Astrocyte (in vitro differentiated cells and primary cell): ENCODE data around the gene CLEC11A. TPM values are rescaled to one million over a fixed set of nuclear protein-coding genes. Genes with fewer than 3 reads are reported as not detected.

ENCODE experiments used
- DNase-seq: peaks from one replicate; pipeline ENCODE4 v3.0.0-alpha.2; 2010; ENCODE audit warnings: low read depth
- FAIRE-seq: peaks from 2 replicates; lab custom pipeline; 2011; peaks lifted over from hg19 to GRCh38; lab: Jason Lieb, UNC
- H2AFZ ChIP-seq: 2 replicates; pipeline ENCODE4 v1.6.0; 2012; ENCODE audit warnings: low read depth, low read length, inconsistent platforms
- H3K27ac ChIP-seq: 2 replicates; pipeline ENCODE4 v1.5.1; 2011; ENCODE audit warnings: low read depth, low read length, inconsistent platforms
- H3K27me3 ChIP-seq: 2 replicates; pipeline ENCODE4 v1.6.0; 2011; ENCODE audit warnings: low read length, inconsistent platforms; ENCODE audit not compliant: insufficient read depth
- H3K36me3 ChIP-seq: 2 replicates; pipeline ENCODE4 v1.5.1; 2011; ENCODE audit warnings: low read length, inconsistent platforms; ENCODE audit not compliant: insufficient read depth
- H3K4me1 ChIP-seq: 2 replicates; pipeline ENCODE4 v1.5.1; 2011; ENCODE audit warnings: low read length, inconsistent platforms; ENCODE audit not compliant: insufficient read depth
- H3K4me2 ChIP-seq: 2 replicates; pipeline ENCODE4 v1.6.0; 2012; ENCODE audit warnings: low read length, inconsistent platforms
- H3K4me3 ChIP-seq: 2 replicates; pipeline ENCODE4 v1.5.1; 2011; ENCODE audit warnings: low read depth, mild to moderate bottlenecking, low read length, inconsistent platforms; ENCODE audit not compliant: insufficient read depth
- H3K79me2 ChIP-seq: 2 replicates; pipeline ENCODE4 v1.6.0; 2012; ENCODE audit warnings: mild to moderate bottlenecking, low read length, inconsistent platforms; ENCODE audit not compliant: insufficient read depth
- H3K9ac ChIP-seq: 2 replicates; pipeline ENCODE4 v1.6.0; 2012; ENCODE audit warnings: mild to moderate bottlenecking, low read length, inconsistent platforms
- H3K9me3 ChIP-seq: 2 replicates; pipeline ENCODE4 v1.5.1; 2012; ENCODE audit warnings: low read depth, mild to moderate bottlenecking, low read length, inconsistent platforms; ENCODE audit not compliant: insufficient read depth
- H4K20me1 ChIP-seq: 2 replicates; pipeline ENCODE4 v1.6.0; 2012; ENCODE audit warnings: low read length, inconsistent platforms; ENCODE audit not compliant: insufficient read depth
- H3K27ac Mint-ChIP-seq: one replicate; pipeline ENCODE4 v1.8.0; 2021; ENCODE audit warnings: mild to moderate bottlenecking, mixed read lengths; ENCODE audit not compliant: unreplicated experiment
- H3K27me3 Mint-ChIP-seq: one replicate; pipeline ENCODE4 v1.8.0; 2021; ENCODE audit warnings: low read depth, mixed read lengths; ENCODE audit not compliant: unreplicated experiment
- H3K36me3 Mint-ChIP-seq: one replicate; pipeline ENCODE4 v1.8.0; 2021; ENCODE audit warnings: low read depth, mixed read lengths; ENCODE audit not compliant: unreplicated experiment
- H3K4me1 Mint-ChIP-seq: one replicate; pipeline ENCODE4 v1.8.0; 2021; ENCODE audit warnings: low read depth, mixed read lengths; ENCODE audit not compliant: unreplicated experiment
- H3K4me3 Mint-ChIP-seq: one replicate; pipeline ENCODE4 v1.8.0; 2021; ENCODE audit warnings: mild to moderate bottlenecking, moderate library complexity, mixed read lengths; ENCODE audit not compliant: unreplicated experiment
- H3K9me3 Mint-ChIP-seq: one replicate; pipeline ENCODE4 v1.8.0; 2021; ENCODE audit warnings: mild to moderate bottlenecking, mixed read lengths; ENCODE audit not compliant: unreplicated experiment
- EZH2 ChIP-seq: IDR thresholded peaks from 2 replicates; pipeline ENCODE4 v1.6.1; 2012; ENCODE audit warnings: mild to moderate bottlenecking, low read length, inconsistent platforms; ENCODE audit not compliant: insufficient read depth
- total RNA-seq: library from RNA; stranded (reverse); gene quantifications from 2 replicates; pipeline ENCODE4 v1.2.1, GENCODE V29; 2021
- TF ChIP-seq, protein P1 (sequence below): IDR thresholded peaks from 2 replicates; pipeline ENCODE4 v1.5.1; 2011; ENCODE audit warnings: low read depth, mild to moderate bottlenecking, inconsistent platforms, low read length, moderate library complexity; ENCODE audit not compliant: insufficient read depth

The CLEC11A gene
- total RNA-seq, 1 donor from 2014 or later: not detected

DNA sequence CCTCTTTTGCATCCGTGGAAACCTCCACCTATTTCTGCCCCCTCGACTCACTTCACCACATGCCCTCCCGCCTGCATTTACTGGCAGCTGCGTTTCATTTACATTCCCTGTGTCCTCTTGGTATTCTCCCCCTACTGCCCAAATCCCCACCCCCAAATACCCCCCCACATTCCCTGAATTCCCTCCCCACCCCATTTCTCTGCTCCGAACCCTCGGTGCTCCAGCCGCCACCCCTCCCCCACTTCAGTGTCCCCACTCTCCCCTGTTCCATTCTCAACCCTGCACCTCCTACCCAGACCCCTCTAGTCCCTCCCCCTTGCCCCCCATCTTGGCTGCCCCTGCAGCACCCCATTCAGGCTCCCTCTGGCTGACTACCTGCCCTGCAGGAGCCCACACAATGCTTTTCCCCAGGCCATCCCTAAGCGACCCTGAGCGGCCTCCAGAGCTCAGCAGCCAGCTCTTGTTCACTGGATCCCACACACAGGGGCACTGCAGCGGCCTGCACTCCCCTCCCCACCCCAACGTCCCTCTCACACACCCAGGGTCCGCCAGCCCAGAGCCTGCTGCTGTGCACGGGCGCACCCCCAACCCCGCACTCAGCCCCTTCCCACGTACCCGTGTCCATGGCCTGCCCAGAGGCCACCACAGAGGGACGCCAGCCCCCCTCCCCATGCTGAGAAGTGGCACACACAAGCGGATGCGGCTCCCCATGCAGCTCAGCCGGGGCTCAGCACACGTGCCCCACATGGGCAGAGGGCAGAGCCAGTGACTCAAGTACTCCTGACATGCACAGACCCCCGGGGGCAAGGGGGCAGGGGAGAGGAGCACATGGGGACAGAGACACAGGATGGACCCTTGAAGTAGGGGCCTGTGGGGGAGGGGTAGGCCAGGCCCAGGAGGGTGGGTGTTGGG is 29.8 kb upstream of the CLEC11A start:
- H3K9me3 ChIP-seq: no peaks in the 10 kb centered on the region
- TF ChIP-seq EZH2: no peak
- H2AFZ ChIP-seq: no peak overlapping the region
- H3K4me3 Mint-ChIP-seq: no peak overlapping the region
- H4K20me1 ChIP-seq: no peaks in the 10 kb centered on the region
- H3K79me2 ChIP-seq: no peaks in the 10 kb centered on the region
- FAIRE-seq (no peak), DNase-seq (no peak)
- H3K4me1 Mint-ChIP-seq: no peaks in the 10 kb centered on the region
- H3K27ac Mint-ChIP-seq: no peak overlapping the region
- H3K4me1 ChIP-seq: no peaks in the 10 kb centered on the region
- H3K27me3 ChIP-seq: peaks cover 10% of the 10 kb centered on the region
- H3K27me3 Mint-ChIP-seq: no peaks in the 10 kb centered on the region
- no peak overlapping the region for H3K4me3 ChIP-seq
- no peak overlapping the region for H3K9ac ChIP-seq
- H3K36me3 Mint-ChIP-seq: no peaks in the 10 kb centered on the region
- H3K36me3 ChIP-seq: no peaks in the 10 kb centered on the region
- no peak overlapping the region for H3K27ac ChIP-seq
- H3K4me2 ChIP-seq: no peak overlapping the region
- peaks cover 21% of the 10 kb centered on the region for H3K9me3 Mint-ChIP-seq

DNA sequence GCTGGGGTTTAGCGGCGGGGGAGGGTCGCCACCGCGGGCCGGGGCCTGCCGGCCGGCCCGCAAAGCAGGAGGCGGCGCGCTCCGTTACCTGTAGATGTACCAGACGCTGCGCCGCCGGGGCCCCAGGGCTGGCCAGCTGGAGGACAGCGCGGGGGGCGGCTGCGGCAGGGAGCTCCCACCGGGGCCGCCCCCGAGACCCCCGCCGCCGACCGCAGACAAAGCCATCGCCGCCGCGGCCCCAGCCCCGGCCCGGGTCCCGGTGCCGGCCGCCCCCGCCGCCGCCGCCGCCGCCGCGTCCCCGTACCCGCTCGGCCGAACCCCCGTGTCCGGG is 28.4 kb upstream of the CLEC11A start:
- H3K9me3 Mint-ChIP-seq: peaks cover 14% of the 10 kb centered on the region
- no peak overlapping the region for H3K4me3 Mint-ChIP-seq
- Histone ChIP-seq H3K79me2 (no peaks in the 10 kb centered on the region), H3K36me3 (no peaks in the 10 kb centered on the region), H3K9ac (no peak overlapping the region), H3K4me2 (no peak overlapping the region), H4K20me1 (no peaks in the 10 kb centered on the region), H3K9me3 (no peaks in the 10 kb centered on the region), H2AFZ (no peak overlapping the region), H3K27me3 (peaks cover 10% of the 10 kb centered on the region), H3K27ac (no peak overlapping the region), H3K4me3 (no peak overlapping the region), H3K4me1 (no peaks in the 10 kb centered on the region)
- H3K27ac Mint-ChIP-seq: no peak overlapping the region
- TF ChIP-seq EZH2: no peak
- TF ChIP-seq, protein P1, sequence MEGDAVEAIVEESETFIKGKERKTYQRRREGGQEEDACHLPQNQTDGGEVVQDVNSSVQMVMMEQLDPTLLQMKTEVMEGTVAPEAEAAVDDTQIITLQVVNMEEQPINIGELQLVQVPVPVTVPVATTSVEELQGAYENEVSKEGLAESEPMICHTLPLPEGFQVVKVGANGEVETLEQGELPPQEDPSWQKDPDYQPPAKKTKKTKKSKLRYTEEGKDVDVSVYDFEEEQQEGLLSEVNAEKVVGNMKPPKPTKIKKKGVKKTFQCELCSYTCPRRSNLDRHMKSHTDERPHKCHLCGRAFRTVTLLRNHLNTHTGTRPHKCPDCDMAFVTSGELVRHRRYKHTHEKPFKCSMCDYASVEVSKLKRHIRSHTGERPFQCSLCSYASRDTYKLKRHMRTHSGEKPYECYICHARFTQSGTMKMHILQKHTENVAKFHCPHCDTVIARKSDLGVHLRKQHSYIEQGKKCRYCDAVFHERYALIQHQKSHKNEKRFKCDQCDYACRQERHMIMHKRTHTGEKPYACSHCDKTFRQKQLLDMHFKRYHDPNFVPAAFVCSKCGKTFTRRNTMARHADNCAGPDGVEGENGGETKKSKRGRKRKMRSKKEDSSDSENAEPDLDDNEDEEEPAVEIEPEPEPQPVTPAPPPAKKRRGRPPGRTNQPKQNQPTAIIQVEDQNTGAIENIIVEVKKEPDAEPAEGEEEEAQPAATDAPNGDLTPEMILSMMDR: no peak
- H3K27me3 Mint-ChIP-seq: no peaks in the 10 kb centered on the region
- no peak for DNase-seq
- FAIRE-seq: no peak
- no peaks in the 10 kb centered on the region for H3K36me3 Mint-ChIP-seq
- H3K4me1 Mint-ChIP-seq: no peaks in the 10 kb centered on the region

DNA sequence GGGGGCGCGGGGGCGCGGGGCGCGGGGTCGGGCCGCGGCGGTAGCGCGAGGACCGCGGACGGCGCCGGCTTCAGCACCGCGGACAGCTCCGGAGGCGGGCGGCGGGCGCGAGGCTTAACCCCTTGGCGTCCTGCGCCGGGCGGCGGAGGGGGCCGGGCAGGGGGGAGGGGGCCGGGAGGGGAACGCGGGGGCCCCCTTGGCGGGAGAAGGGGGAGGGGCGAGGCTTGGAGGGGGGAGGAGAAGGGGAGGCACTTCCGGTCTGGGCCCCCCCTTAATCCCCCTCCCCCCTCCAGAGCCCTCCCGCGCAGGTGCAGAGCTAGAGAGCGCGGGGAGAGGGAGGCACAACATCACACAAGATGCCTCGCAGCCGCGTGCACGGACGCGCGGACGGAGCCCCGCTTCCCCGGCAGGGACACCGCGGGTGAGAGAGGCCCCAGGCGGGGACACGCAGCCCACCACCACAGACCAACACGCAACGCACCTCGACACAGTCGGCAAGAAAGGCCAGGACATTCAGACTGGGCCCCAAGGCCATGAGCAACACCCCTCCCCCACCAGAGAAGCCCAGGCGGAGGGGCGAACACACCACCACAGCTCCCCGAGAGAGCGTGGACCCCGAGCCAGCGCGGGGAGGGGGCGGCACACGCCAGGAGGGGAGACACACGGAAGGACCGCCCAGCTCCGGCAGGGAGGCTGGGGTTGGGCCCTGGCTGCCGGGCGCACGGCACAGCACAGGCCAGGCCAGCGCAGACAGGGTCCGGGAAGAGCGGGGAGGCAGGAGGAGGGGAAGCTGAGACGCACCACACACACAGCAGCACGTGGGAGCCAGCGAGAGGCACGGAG is 27.7 kb upstream of the CLEC11A start:
- H3K79me2 ChIP-seq: no peaks in the 10 kb centered on the region
- no peaks in the 10 kb centered on the region for H4K20me1 ChIP-seq
- H3K27me3 ChIP-seq: peaks cover 10% of the 10 kb centered on the region
- Mint-ChIP-seq H3K4me1 (no peaks in the 10 kb centered on the region), H3K27me3 (no peaks in the 10 kb centered on the region), H3K36me3 (no peaks in the 10 kb centered on the region), H3K27ac (no peak overlapping the region), H3K4me3 (no peak overlapping the region), H3K9me3 (peaks cover 11% of the 10 kb centered on the region)
- no peak overlapping the region for H3K4me3 ChIP-seq
- H3K27ac ChIP-seq: no peak overlapping the region
- H3K36me3 ChIP-seq: no peaks in the 10 kb centered on the region
- no peak overlapping the region for H3K9ac ChIP-seq
- no peak overlapping the region for H2AFZ ChIP-seq
- FAIRE-seq: no peak
- DNase-seq: no peak
- no peaks in the 10 kb centered on the region for H3K4me1 ChIP-seq
- TF ChIP-seq EZH2: peak; percentile 46
- TF ChIP-seq, protein P1: no peak
- no peaks in the 10 kb centered on the region for H3K9me3 ChIP-seq
- H3K4me2 ChIP-seq: no peak overlapping the region
